NCI-H2196 treated with DMSO at 0.1 percent for 48 hours (cell line): ENCODE data around the gene RPA4.
"Not testable (repeated sequence)": the region's sequence is repeated elsewhere in the genome, so short reads cannot be mapped to it uniquely, and the experiment has no call there.

Source experiments
- DNase-seq: peaks from one replicate; lab custom pipeline; 2025; ENCODE audit not compliant: unreplicated experiment; lab: John Stamatoyannopoulos, UW

Gene RPA4, protein sequence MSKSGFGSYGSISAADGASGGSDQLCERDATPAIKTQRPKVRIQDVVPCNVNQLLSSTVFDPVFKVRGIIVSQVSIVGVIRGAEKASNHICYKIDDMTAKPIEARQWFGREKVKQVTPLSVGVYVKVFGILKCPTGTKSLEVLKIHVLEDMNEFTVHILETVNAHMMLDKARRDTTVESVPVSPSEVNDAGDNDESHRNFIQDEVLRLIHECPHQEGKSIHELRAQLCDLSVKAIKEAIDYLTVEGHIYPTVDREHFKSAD

DNA sequence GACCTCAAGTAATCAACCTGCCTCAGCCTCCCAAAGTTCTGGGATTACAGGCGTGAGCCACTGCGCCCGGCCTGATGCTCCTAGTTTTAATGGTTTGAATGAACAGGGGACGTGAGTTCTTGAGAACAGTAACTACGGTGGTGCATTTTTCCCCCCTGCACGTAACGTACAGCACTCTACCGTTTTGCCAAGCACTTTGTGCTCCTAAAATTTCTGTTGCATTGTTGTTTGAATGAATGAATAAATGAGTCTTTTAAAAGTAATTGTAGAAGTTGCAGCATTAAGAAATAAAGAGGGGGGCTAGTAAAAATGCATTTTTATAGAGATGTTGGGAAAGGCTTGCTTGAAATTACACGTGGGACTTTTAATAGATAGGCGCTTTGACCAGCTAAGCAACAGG lies at the start of gene RPA4:
RPA4 (plus strand) TSS at position 301 of the 400 bp plus-strand sequence. CDS start 403 bp downstream, outside the sequence.
- no peak for DNase-seq

DNA sequence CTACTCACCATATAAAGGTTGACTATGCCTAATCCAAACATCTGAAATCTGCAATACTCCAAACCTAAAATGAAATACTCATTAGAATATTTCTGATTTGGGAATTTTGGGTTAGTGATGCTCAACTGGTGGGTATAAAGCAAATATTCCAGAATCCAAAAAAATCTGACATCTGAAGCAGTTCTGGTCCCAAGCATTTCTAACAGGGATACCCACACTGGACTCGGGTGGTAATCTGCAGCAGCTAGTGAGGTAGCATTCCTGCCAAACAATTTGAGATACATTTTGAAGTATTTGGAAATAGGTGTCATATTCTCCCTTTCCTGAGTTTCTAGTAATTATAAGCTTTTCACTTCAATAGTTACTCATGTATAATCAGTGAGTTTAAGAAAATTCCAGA lies 49.6 kb upstream of the RPA4 start:
- no peak for DNase-seq

DNA sequence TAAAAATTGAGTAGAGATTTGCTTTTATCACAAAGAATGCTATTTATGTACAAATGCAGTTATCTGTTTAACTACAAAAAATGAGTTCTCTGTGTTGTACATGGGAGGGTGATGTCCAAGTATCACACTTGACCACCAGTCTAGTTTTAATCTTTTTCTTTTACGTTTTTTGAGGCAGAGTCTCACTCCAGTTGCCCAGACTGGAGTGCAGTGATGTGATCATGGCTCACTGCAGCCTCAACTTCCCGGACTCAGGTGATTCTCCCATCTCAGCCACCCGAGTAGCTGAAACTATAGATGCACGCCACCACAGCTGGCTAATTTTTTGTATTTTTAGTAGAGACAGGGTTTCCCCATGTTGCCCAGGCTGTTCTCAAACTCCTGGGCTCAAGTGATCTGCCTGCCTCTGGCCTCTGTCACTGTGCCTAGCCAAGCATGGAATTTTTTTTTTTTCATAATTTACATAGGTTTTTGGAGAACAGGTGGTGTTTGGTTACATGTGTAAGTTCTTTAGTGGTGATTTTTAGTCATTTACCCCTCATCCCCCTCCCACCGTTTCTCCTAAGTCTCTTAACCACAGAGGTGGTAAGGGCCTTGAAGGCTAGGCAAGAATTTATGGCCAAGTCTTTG lies 47.9 kb upstream of the RPA4 start:
- no peak for DNase-seq

DNA sequence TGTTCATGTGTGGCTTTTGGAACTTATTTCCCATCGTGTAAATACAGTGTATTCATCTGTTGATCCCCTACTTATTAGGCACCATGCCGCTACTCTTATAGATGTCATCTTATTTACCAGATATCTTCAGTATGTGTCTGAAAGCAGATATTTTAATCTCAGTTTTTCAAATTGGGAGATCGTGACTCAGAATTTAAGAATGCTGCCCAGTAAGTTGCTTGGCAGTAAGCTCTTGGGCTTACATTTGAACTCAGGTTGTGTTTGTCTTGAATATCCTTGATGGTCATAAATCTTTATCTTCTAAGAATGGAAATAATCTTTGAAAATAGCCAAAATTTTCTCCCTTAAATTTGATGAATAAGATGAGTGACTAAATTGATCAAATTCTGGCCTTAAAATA lies 45.9 kb upstream of the RPA4 start:
- DNase-seq, result no peak

DNA sequence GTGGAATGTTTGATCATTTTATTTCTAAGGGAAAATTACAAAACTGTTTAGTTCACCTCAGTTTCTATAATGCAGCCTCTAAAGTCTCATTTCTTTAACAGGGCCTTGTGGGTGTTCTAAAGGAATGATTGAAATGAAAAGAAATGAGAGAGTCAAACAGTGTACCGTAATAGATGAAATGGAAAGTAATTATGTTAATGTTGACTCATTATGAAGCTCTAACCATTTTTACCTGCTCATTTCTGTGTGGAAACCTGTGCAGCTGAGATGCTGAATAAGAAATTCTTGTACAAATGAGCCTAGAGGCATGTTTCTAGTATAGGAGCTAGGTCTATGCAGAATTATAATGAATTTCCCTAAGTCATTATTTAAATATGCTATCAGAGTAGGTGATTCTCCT lies 45.2 kb upstream of the RPA4 start:
- no peak for DNase-seq

DNA sequence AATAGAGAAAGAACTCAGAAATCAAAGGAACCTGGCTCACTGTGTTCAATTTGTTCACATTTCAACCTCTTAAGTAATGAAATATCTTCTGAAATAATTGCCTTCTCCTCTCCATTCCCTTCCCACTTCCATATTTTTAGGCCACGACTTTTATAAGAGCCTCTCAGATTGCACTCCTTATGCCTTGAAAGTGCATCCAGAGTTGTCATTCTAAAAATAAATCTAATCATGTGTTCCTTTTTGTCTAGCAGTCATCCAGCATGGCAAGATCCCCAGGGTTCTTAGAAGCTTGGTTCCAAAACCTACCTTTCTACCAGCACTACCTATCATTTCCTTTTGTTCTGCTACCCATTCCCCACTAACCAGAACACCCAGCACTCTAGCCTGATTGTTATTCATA lies 42.4 kb upstream of the RPA4 start:
- DNase-seq, result no peak

DNA sequence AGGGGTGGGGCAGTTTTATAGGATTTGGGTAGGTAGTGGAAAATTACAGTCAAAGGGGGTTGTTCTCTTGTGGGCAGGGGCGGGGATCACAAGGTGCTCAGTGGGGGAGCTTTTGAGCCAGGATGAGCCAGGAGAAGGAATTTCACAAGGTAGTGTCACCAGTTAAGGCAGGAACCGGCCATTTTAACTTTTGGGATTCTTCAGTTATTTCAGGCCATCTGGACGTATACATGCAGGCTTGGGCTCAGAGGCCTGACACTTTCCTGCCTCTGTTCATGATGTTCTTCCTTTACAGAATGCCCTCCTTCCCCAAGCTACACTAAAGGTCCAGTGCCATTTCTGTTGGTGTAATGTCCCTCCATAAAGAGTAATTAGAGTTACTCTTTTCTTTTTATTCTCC lies 41.8 kb upstream of the RPA4 start:
- not testable (repeated sequence) for DNase-seq

DNA sequence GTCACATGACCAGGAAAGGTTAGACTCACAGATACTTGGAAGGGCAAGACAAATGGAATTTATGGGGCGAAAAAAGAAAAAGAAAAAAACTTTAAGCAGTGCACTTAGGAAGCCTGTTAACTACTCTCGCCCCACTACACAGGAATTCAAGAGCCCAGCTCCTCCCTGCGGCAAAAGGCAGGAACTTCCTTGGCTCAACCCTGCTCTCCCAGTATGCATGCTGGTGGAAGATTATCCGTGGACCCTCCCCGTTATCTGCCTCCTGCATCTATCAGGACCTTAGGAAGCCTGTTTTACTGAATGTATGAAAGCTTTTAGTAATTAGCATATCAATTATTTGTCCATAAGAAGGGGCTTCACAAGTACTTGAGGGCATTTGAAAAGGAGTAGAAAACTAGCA lies 40.1 kb upstream of the RPA4 start:
- DNase-seq, result no peak

DNA sequence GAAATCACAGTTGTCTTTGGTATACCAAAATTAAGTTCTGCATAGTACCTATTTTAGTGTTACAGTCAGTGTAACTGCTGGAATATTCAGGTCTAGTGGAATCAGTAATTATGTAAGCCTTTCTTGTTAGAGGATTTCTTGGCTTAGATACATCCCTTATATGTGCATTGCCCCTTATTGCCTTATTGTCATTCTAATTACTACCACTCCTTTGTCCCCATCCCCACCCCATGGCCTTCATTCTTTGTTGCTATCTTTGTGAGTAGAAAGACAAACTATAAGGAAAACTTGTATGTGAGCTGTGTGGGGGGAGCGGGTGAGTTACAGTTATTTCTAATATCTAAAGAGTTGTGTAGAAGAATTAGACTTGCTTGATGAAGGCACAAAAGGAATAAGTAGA lies 36.9 kb upstream of the RPA4 start:
- DNase-seq, result no peak

DNA sequence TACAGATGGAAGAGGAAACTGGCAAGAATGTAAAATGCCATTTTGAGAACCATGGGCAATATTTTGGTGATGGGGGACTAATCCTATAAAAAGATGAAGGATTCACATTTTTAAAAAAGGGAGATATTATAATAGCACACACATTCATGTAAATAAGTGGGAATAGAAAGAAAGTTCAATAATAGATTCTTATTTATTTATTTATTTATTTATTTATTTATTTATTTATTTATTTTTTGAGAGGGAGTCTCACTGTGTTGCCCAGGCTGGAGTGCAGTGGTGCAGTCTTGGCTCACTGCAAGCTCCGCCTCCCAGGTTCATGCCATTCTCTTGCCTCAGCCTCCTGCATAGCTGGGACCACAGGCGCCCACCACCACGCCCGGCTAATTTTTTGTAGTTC lies 24.3 kb upstream of the RPA4 start:
- not testable (repeated sequence) for DNase-seq

DNA sequence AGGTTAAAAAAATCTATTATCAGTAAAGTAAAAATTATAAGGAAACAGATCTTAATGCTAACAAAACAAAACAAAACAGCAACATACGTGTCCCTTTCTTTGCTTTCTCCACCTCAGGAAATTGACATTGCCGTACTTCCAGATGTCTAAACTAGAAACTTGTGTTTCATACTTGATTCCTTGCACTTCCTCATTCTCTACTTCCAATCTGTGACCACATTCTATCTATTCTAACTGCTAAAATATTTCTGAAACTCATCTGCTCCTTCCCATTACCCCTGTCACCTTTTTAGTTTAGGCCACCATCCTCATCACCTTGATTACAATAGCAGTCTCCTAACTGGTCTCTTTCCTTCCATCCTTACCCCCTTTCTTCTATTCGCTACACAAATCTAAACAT lies 22.5 kb upstream of the RPA4 start:
- no peak for DNase-seq

DNA sequence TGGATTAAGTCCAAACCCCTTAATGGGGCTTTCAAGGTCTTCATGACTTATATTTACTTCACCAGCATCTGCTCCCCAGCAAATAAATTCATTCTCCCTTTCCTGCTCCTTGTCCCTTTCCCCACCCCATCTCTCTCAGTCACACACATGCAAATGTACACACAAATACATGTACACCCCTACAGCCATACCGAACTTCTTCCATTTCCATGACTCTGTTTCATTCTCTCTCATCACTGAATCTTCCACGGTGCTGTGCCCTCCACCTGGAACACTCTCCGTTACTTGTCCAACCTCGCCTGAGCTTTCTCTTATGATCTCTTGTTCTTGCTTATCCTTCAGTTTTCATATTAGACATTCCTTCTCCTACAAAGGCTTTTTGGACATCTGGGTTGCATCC lies 22.0 kb upstream of the RPA4 start:
- no peak for DNase-seq

DNA sequence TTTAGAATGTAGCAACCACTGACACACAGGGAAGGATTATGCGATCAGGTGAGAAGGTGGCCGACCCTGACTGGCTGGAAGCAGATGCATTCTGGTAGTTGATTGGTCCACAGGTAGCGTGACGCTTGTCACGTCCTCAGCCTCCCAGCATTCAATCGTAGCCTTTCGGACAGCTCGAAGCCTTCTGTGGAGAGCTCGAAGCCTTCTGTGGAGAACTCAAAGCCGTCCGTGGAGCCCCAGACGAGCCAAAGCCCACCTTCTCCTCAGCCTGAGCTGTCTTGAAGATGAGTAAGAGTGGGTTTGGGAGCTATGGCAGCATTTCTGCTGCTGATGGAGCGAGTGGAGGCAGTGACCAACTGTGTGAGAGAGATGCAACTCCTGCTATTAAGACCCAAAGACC lies 319 bp downstream of the RPA4 start:
- no peak for DNase-seq

DNA sequence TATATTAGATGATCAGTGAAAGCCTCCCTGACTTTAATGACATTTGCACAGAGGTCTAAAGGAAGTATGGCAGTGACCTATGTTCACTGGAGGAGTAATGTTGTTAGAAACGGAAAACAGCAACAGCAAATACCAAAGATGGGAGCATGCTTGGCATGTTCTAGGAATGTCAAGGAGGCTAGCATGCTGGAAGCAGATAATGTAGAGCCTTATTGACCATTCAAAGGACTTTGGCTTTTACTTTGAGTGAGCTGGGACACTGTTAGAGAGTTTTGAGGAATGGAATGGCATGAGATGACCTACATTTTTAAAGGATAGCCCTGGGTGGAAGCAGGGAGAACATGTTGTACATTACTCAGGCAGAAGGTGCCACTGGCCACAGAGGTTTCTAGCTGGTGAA lies 6.0 kb downstream of the RPA4 start:
- no peak for DNase-seq

DNA sequence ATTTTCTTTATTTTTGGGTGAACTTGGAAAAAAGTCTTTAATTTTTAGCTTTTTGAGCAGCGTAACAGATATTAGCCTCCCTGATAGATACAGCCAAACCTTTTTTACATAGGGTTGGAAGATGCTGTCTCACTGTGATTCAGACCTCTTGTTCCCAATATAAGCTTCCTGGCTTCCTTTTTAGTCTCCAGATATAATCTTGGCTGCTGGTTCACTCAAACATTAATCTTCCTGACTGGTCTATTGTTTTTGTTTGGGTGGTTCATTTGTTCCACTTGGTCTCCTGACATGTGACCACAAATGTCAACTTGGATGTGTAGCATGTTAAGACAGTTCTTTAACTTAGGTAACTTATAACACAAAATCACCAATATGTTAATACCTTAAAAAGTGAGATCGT lies 23.0 kb downstream of the RPA4 start:
- DNase-seq, result no peak

DNA sequence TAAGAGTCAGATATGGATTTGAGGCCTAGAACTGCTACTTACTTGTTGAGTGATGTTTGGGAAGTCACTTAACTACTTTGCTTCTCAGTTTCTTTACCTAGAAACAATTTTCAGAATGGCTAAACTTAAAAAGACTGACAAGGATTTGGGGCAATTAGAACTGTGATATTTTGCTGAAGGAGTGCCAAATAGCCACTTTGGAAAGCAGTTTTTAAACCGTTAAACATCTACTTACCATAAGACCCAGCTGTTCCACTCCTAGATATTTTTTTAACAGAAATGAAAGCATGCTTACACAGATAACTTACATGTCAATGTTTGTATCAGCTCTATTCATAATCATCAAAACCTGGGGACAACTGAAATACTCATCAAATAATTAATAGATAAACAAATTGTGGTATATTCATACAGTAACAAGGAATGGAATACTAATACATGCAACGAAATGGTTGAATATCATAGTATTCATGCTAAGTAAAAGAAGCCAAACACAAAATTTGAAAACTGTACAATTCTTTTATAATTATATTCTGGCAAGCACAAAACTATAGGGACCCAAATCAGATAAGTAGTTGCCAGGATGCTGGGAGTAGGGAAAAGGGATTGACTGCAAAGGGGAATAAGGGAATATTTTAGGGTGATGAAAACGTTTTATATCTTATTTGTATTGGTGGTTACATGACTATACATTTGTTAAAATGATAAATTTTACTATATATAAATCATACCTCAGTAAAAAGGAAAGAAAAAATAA lies 24.0 kb downstream of the RPA4 start:
- DNase-seq, result no peak

DNA sequence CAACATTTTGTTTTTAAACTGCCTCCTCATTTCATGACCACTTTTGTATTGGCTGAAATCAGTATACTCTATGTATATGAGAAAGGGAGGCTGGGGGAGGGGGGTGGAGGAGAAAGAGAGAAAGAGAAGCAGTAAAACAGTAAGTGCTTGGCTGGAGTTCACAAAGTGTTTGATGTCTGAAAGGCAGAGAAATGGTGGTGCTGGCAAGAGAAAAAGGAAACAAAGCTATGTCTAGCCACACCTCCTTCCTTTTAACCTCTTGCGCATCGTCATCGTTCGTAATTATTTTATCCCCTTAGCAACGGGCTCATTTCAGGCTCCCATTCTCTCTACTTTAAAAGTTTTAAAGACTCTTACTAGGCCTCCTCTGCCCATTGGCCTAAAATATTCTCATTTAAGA lies 25.6 kb downstream of the RPA4 start:
- DNase-seq, result no peak

DNA sequence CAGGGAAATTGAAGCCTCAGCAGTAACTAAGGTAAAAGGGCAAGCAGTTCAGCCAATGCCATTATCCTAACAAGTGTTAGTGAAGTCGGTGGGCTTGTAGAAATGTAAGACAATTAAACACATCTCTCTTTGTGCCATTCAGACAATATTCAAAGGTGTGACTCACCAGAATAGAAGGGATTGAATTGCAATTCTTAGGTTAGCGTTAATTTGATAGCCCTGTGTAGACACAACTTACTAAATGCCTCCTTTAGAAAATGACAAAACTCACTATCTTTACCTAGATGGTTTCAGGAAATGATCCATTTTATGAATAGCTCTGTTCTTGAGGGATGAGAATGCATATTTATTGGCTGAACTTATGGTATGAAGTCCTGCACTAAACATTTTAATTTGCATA lies 35.2 kb downstream of the RPA4 start:
- no peak for DNase-seq

DNA sequence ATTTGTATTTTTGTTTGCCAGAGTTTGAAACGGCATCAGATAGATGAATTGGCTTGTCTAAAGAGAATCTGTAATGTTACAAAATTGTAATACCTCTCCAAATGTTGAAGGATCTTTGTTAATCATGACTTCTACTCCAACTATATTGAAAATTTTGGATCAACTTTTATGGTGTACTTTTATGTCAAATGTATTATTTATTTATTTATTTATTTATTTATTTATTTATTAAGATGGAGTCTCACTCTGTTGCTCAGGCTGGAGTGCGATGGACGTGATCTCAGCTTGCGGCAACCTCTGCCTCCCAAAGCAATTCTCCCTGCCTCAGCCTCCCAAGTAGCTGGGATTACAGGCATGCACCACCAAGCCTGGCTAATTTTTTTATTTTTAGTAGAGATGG lies 36.0 kb downstream of the RPA4 start:
- no peak for DNase-seq

DNA sequence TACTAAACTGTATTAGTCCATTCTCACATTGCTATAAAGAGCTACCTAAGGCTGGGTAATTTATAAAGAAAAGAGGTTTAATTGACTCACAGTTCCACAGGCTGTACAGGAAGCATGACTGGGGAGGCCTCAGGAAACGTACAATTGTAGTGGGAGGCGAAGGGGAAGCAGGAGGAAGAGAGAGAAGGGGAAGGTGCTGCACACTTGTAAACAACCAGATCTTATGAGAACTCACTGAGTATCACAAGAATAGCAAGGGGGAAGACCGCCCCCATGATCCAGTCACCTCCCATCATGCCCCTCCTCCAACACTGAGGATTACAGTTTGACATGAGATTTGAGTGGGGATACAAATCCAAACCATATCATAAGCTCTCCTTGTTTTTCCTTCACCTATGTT lies 40.9 kb downstream of the RPA4 start:
- DNase-seq, result no peak

DNA sequence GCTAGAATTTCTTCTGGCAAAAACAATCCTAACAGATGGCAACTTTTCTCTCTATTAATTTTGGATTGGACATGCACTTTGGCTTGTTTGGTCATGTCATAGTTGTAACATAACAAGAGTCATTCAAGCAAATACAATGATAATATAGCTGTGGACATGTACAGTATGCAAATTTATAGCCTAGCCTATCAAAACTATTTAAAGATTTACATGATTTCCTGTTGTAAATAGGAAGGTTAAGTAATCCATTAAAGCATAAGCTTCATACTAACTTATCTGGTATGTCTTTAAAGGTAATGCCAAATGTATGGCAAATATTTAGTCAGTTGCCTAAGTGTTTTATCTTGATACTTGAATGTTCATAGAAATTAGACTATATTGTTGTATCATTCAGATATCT lies 45.3 kb downstream of the RPA4 start:
- no peak for DNase-seq
